ENCODE measurements around the gene CD300LB.
"Not testable (repeated sequence)": the region's sequence is repeated elsewhere in the genome, so short reads cannot be mapped to it uniquely, and the experiment has no call there.

Gene CD300LB

DNA sequence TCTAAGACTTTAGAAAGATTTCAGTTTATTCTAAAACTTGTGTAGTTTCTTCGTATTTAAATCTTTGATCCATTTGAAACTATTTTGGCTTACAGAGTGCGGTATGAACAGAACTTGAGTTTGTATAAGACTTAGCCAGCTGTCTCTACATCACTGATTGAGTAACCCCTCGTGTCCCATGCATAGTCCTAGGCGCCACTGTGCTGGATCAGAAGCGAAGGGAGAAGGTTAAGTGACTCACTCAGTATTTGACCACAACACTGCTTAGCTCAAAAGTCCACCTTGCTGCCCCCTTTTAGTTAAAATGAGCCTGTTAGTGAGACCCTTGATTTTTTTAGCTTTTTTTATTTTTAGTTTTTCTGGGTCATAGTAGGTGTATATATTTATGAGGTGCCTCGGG is 28.4 kb downstream of the CD300LB start:
- no peak overlapping the region for H3K27ac ChIP-seq
- no peak for TF ChIP-seq ZFX (IDR thresholded peaks at IDR 0.05)
- TF ChIP-seq, protein P1, sequence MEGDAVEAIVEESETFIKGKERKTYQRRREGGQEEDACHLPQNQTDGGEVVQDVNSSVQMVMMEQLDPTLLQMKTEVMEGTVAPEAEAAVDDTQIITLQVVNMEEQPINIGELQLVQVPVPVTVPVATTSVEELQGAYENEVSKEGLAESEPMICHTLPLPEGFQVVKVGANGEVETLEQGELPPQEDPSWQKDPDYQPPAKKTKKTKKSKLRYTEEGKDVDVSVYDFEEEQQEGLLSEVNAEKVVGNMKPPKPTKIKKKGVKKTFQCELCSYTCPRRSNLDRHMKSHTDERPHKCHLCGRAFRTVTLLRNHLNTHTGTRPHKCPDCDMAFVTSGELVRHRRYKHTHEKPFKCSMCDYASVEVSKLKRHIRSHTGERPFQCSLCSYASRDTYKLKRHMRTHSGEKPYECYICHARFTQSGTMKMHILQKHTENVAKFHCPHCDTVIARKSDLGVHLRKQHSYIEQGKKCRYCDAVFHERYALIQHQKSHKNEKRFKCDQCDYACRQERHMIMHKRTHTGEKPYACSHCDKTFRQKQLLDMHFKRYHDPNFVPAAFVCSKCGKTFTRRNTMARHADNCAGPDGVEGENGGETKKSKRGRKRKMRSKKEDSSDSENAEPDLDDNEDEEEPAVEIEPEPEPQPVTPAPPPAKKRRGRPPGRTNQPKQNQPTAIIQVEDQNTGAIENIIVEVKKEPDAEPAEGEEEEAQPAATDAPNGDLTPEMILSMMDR (conservative IDR thresholded peaks at IDR 0.05): no peak

DNA sequence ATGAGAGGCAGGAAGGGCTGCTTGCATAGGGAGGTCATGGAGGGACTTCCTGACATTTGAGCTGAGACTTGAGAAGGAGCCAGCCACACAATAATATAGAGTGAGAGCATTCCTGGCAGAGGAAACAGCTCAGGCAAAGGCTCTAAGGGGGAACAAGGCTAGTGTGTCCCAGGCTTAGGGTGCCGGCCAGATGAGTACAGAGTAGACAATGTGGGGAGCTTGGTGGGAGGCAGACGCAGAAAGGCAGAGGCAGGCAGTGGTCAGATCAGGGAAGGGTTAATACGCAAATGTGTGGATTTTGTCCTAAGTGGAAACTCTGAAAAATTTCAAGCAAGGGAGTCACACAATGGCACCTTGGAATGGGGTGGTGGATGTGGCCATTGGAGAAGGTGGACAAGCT is 31.3 kb downstream of the CD300LB start:
- no peak for TF ChIP-seq ZFX (IDR thresholded peaks at IDR 0.05)
- TF ChIP-seq, protein P1 (conservative IDR thresholded peaks at IDR 0.05): no peak
- H3K27ac ChIP-seq: no peak overlapping the region

DNA sequence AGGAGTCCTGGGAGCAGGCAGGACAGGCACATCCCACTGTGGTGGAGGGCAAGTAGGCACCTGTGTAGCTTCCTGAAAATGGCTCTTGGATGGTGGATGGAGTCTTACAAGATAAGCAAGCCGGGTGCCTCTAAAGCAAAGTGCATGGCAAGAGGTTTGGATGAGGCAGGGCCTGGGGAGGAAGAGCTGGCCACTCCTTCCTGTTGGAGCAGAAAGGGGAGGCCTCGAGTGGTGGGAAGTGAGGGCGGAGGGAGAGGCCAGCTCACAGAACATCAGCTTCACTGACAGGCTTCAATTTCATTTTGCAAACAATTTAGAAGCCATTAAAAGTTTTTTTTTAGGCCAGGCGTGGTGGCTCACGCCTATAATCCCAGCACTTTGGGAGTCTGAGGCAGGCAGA is 33.8 kb downstream of the CD300LB start:
- TF ChIP-seq, protein P1 (conservative IDR thresholded peaks at IDR 0.05): no peak
- no peak for TF ChIP-seq ZFX (IDR thresholded peaks at IDR 0.05)
- no peak overlapping the region for H3K27ac ChIP-seq

DNA sequence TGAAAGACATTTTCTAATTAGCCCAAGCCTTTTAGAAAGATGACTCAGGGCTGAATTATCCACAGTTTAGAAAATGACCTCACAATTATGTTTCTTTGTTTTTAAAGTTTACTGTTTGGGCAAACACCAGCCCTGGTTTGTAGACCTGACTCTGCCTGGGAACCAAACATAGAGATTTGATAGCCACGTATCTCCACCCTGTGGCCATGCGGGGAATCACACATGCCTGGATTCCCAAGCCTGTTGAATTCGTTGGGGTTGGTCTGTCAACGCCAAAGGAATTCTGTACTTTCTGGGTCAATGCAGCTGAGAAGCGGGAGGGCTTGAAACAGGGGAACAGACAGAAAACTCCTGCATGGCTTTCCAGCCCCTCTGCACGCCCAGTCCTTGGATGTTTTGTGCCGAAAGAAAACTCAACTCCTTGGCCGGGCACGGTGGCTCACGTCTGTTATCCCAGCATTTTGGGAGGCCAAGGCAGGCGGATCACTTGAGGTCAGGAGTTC is 37.9 kb downstream of the CD300LB start:
- TF ChIP-seq, protein P1 (conservative IDR thresholded peaks at IDR 0.05): peak; percentile 91
- TF ChIP-seq ZFX (IDR thresholded peaks at IDR 0.05): no peak

DNA sequence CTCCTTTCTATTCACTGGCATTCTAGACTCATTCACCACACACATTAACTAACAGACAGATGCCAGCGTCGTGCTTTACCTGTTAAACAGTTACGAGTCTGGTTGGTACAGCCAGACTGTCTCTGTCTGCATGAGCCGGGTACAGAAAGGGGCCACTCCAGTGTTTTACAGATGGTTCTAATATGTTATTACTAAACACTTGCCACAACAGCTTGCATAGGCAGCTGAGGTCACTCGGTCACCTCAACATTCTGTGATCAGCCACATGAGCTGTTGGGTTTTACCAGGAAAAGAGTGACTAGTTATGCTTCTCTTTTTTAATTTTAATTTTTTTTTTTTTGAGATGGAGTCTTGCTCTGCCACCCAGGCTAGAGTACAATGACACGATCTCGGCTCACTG is 39.6 kb downstream of the CD300LB start:
- H3K27ac ChIP-seq: no peak overlapping the region
- TF ChIP-seq, protein P1 (conservative IDR thresholded peaks at IDR 0.05): no peak
- TF ChIP-seq ZFX (IDR thresholded peaks at IDR 0.05): no peak

More for the DNA sequence above, 37.9 kb downstream of the CD300LB start:
- H3K27ac ChIP-seq: no peak overlapping the region

DNA sequence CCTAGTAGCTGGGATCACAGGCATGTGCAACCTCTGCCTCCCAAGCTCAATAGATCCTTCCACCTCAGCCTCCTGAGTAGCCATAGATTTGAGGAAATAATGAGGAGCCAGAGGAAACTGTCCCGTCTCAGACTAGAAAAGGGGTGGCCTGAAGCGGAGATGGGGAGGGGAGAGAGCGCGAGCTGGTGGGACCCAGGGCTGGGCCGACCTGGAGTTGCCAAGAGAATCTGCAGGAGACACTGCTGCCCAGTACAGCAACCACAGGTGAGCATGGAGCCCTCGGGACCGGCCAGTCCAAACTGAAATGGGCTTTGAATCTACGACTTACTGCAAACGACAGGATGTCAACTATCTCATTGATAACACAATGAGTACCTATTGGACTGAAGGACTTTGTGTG is 40.6 kb downstream of the CD300LB start:
- no peak for TF ChIP-seq ZFX (IDR thresholded peaks at IDR 0.05)
- TF ChIP-seq, protein P1 (conservative IDR thresholded peaks at IDR 0.05): no peak

DNA sequence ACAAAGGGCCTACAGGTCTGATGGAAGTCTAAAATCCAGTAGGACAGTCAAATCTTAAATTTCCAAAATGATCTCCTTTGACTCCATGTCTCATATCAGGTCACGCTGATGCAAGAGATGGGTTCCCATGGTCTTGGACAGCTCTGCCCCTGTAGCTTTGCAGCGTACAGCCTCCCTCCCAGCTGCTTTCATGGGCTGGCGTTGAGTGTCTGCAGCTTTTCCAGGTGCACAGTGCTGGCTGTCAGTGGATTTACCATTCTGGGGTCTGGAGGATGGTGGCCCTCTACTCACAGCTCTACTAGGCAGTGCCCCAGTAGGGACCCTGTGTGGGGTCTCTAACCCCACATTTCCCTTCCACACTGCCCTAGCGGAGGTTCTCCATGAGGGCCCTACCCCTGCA is 43.0 kb downstream of the CD300LB start:
- not testable (repeated sequence) for H3K27ac ChIP-seq

More for the DNA sequence above, 40.6 kb downstream of the CD300LB start:
- H3K27ac ChIP-seq: no peak overlapping the region

DNA sequence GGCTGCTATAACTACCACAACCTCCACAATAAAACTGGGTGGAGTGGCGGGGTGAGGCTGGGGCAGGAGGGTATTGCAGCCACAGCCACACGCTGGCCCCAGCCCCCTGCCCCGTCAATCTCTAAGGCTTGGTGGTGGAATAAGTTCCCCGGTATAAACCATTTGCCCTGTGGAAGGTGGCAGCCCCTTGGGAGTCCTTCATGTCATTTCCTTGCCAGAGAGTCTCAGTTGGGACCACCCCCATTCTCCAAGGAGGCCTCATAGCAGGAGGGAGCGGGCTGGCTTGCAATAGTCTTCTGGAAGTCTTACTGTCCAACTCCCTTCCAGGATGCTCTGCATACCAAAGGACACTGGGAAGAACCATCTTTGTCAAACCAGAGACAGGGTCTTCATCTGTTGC is 45.4 kb downstream of the CD300LB start:
- TF ChIP-seq, protein P1 (conservative IDR thresholded peaks at IDR 0.05): no peak
- TF ChIP-seq ZFX (IDR thresholded peaks at IDR 0.05): no peak
- H3K27ac ChIP-seq: no peak overlapping the region
